Fibroblast of lung (primary cell): ENCODE results near the gene PLA2G6.

Source experiments
- CTCF ChIP-seq, 2 donors: IDR thresholded peaks in 1 of 2; conservative IDR thresholded peaks in 1 of 2; 1 replicate in 1 of 2; 2 replicates in 1 of 2; pipeline ENCODE4 v1.5.1; 2011 to 2012; ENCODE audit warnings: low read length in 2 of 2, control low read depth in 1 of 2, inconsistent platforms in 1 of 2, low read depth in 1 of 2, mild to moderate bottlenecking in 1 of 2
- EZH2 ChIP-seq: IDR thresholded peaks from 2 replicates; pipeline ENCODE4 v1.5.1; 2012; ENCODE audit warnings: low read length, control low read depth, mild to moderate bottlenecking; ENCODE audit errors: missing control alignments

DNA sequence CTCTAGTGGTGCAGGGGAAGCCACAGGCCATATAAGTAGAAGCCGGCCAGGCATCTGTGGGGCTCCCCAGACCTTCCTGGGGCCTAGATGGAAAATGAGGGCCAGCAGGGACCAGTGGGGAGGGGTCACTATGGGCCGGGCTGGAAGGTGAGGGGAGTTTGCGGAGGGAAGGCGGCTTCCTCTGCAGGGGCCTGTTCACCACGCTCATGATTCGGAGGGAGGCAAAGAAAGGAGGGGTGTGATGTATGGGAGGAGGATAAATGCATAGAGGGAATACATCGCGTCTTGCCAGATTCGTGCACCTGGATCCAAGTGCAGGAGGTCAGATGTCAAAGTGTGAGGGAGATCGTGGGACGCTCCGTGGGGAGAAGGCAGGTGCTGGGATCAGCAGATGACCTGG lies 104.5 kb downstream of the PLA2G6 start:
- TF ChIP-seq CTCF (conservative IDR thresholded peaks at IDR 0.05 in 1 of 2, IDR thresholded peaks at IDR 0.05 in 1 of 2; ENCODE audit: low read depth in 1 of 2, low read length in 2 of 2) (no peak), EZH2 (no peak)
